NOMO-1 (cell line): ENCODE data around the gene TSPYL2.

Experiments
- DNase-seq, 2 experiments: peaks; one replicate each; lab custom pipeline; 2025; ENCODE audit not compliant: unreplicated experiment in 2 of 2; lab: John Stamatoyannopoulos, UW

The TSPYL2 gene

GRCh38 chrX:53116101-53116500, 33.9 kb downstream of the TSPYL2 start:
- no peak for DNase-seq

GRCh38 chrX:53122013-53122412, 39.8 kb downstream of the TSPYL2 start:
- DNase-seq, result no peak

GRCh38 chrX:53125506-53125905, 43.3 kb downstream of the TSPYL2 start:
- DNase-seq, result no peak

DNA sequence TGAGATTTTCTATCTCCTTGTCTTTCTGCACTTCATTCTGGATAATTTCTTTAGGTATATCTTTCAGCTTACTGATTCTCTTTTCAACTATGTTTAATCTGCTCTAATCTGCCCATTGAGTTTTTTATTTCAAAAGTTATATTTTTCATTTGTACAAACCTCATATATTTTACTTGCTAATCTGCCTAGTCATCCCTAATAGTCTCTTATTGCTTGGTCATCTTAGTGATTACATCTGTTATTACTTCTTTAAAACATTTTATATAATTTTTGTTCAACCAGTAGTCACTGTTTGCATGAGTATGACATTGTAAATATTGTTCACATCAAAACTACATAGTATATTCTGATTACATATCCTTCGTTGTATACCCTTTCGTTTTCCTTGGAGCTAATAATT, 44.2 kb downstream of the TSPYL2 start:
- no peak for DNase-seq

DNA sequence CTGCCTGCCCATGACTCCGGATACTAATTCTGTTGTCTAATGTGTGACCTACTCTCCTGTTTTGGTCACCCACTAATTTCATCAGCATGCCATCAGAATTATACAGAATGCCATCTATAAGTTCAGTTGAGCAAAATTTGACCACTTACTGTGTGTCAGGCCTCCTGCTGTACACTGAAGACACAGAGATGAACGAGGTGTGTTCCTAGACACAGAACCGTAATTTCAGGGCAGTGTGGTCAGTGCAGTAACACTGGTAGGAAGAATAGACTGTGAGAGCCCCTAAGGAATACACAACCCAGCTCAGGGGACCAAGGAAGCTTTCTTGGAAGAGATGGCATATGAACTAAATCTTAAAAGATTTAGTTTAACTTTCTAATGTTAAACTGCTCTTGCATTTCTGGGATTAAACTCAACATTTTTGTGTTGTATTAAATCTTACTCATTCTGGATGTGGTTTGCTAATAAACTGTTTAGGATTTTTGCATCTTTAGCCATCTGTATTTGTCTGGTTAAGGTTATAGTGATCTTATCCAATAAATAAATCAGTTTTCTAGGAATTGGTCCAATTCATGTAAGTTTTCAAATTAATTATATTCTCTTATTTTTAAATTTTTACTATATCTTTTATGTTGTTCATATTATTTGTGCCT, 46.1 kb downstream of the TSPYL2 start:
- no peak for DNase-seq

DNA sequence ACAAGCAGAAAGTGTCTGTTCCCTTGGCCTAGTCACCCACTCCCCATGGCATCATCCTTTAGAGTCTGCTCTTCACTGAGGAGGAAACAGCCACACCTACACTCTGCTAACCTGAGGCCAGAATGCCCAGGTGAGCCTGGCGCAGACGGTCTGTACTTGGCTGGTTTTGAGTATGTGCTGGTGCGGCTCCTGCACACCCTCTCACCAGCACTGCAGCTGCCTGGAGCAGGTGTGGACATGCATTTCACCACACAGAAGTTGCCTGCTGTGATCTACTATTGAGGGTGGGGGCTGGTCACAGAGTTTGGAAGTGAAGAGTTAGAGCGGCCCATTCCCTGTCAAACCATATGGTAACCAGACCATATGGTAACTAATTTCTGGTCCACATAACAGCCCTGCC, 51.2 kb downstream of the TSPYL2 start:
- no peak for DNase-seq

DNA sequence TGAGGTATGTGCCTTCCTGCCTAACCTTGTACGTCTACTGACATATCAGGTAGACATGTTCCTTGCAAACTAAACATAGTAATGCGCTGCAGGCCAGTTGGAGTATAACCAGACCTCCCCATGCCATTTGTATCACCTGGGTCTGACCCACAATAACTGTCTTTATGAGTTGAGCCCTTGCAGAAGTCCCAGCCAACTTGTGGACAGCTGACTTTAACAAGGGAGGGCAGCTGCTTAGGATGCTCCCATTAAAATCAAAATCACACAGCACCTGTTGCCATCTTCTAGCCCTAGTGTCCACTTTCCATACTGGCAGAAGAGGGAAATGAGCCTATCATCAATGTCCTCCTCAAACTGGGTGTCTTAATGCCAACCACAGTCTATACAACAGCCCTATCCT, 53.4 kb downstream of the TSPYL2 start:
- DNase-seq, result no peak
